Spleen (tissue), 7 donors: ENCODE measurements around the gene MOB2.

Experiments
- POLR2A ChIP-seq, 3 donors: fragments of 450-650 bp; IDR thresholded peaks; one replicate each; pipeline ENCODE4 v1.5.1; 2017; ENCODE audit warnings: antibody characterized with exemption in 3 of 3, mild to moderate bottlenecking in 1 of 3
- POLR2AphosphoS5 ChIP-seq, 3 donors: sonication (generic); formaldehyde crosslinking; IDR thresholded peaks; one replicate each; pipeline ENCODE4 v1.5.1; 2017; ENCODE audit warnings: antibody characterized with exemption in 3 of 3
- TF ChIP-seq, protein P1 (sequence below), 11 experiments: fragments of 200-600 bp in 7 of 11; fragments of 450-650 bp in 4 of 11; sonication (generic) in 4 of 11; IDR thresholded peaks in 8 of 11; conservative IDR thresholded peaks in 3 of 11; 1 replicate in 7 of 11; 2 replicates in 4 of 11; pipeline versions ENCODE4 v1.4.0 to v1.8.0; 2016 to 2021; ENCODE audit warnings: antibody characterized with exemption in 11 of 11, inconsistent platforms in 4 of 11, mild to moderate bottlenecking in 1 of 11
- donor health status: DM: no; HTN: no; CAD: no; lungs with moderate emphysema.
- donor health status: DM: no; HTN: no; CAD: no.
- donor health status: DM: no; HTN: no; CAD: no.

DNA sequence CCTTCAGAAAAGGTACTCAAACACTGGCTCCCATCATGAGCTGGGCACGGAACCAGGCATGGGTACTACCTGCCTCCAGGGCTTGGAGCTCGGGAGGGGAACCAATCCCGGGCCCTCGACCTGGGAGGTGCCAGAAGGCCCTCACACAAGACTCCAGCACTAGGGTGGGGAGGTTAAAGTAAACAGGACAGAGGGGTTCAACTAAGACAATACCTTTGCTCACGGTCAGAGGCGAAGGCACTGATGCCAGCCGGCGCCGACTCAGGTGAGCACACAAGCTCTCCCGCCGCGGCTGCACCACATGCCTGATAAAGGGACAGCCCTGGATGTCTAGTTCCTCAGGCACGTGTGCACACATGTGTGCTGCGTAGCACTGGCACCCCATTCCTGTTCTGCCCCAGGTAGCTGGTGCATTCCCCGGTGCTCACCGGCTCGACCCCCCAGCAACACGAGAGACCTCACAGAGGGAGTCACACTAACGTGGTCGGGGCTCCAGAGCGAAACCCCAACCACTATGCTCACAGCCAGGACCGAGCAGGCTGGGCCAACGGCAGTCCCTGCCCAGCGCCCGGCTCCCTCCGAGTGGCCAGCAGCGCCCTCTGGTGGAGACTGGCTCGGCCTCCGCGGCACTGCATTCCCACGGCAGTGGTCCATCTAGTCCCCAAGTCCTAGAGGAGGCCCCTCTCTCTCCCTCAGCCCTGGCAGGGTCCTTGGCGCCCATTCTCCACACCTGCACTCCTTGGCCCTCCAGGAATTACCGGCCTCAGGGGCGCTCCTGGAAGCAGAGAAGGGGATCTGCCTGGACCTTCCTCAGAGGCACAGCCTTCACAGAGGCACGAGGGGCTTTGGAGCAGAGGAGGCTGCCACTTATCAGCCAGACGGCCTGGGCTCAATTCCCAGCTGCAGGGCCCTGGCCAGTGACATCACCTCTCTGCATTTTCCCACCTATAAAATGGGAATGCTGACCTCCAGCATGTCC is 28.8 kb upstream of the MOB2 start:
- TF ChIP-seq, protein P1, sequence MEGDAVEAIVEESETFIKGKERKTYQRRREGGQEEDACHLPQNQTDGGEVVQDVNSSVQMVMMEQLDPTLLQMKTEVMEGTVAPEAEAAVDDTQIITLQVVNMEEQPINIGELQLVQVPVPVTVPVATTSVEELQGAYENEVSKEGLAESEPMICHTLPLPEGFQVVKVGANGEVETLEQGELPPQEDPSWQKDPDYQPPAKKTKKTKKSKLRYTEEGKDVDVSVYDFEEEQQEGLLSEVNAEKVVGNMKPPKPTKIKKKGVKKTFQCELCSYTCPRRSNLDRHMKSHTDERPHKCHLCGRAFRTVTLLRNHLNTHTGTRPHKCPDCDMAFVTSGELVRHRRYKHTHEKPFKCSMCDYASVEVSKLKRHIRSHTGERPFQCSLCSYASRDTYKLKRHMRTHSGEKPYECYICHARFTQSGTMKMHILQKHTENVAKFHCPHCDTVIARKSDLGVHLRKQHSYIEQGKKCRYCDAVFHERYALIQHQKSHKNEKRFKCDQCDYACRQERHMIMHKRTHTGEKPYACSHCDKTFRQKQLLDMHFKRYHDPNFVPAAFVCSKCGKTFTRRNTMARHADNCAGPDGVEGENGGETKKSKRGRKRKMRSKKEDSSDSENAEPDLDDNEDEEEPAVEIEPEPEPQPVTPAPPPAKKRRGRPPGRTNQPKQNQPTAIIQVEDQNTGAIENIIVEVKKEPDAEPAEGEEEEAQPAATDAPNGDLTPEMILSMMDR (IDR thresholded peaks at IDR 0.05 in 8 of 11, conservative IDR thresholded peaks at IDR 0.05 in 3 of 11): peak; percentile 73 to 98 (median 90)
- TF ChIP-seq POLR2A (IDR thresholded peaks at IDR 0.05) (no peak), POLR2AphosphoS5 (IDR thresholded peaks at IDR 0.05) (peak; percentile 41 to 73 (median 64))
